ENCODE data around the gene KAT2A. TPM values are rescaled to one million over a fixed set of nuclear protein-coding genes. Genes with fewer than 3 reads are reported as not detected.

KAT2A gene
- total RNA-seq, 1 experiment from 2014 or later, result 41.2 TPM

- Histone ChIP-seq H2AFZ (ENCODE audit: low read depth, low read length, poor library complexity, severe bottlenecking) (no peak overlapping the region), H4K20me1 (ENCODE audit: insufficient read depth) (no peaks in the 10 kb centered on the region), H3K79me2 (ENCODE audit: insufficient read depth, low read length) (peaks cover 54% of the 10 kb centered on the region), H3K9me2 (ENCODE audit: insufficient read depth) (no peaks in the 10 kb centered on the region), H3K4me1 (ENCODE audit: control insufficient read depth in 1 of 2, insufficient read depth in 2 of 2, low read length in 2 of 2) (peaks cover 0 to 1% of the 10 kb centered on the region in 2 experiments; a peak in 2 of 4 replicates), H3K36me3 (ENCODE audit: control insufficient read depth in 1 of 2, insufficient read depth in 2 of 2, low read length in 2 of 2) (peaks cover 29 to 39% of the 10 kb centered on the region in 2 experiments; a peak in 3 of 4 replicates), H3K4me2 (ENCODE audit: low read length) (no peak overlapping the region), H3K9ac (ENCODE audit: low read length) (no peak overlapping the region), H3K27me3 (ENCODE audit: insufficient read depth, low read length) (no peaks in the 10 kb centered on the region), H3K27ac (ENCODE audit: low read depth, low read length) (no peak overlapping the region), H3K4me3 (replicated peaks in 1 of 2; ENCODE audit: low read depth in 1 of 2, low read length in 2 of 2) (no peak overlapping the region), H3K9me3 (ENCODE audit: control insufficient read depth in 1 of 2, insufficient read depth in 1 of 2, low read depth in 1 of 2, low read length in 2 of 2) (no peaks in the 10 kb centered on the region)
- TF ChIP-seq CBX3 (IDR thresholded peaks at IDR 0.05; ENCODE audit: low read depth), result no peak
- TF ChIP-seq POLR2AphosphoS5 (IDR thresholded peaks at IDR 0.05; ENCODE audit: low read depth, low read length), result no peak
- TF ChIP-seq ZFX (IDR thresholded peaks at IDR 0.05), result no peak
- no peak for TF ChIP-seq ZNF274 (IDR thresholded peaks at IDR 0.05; ENCODE audit: low read depth, low read length)
- no peak for TF ChIP-seq JUND (IDR thresholded peaks at IDR 0.05)
- TF ChIP-seq, protein P1, sequence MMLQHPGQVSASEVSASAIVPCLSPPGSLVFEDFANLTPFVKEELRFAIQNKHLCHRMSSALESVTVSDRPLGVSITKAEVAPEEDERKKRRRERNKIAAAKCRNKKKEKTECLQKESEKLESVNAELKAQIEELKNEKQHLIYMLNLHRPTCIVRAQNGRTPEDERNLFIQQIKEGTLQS (IDR thresholded peaks at IDR 0.05), result no peak
- no peak for TF ChIP-seq EZH2 (IDR thresholded peaks at IDR 0.05)
- no peak for TF ChIP-seq EGR1 (IDR thresholded peaks at IDR 0.05; ENCODE audit: low read depth)
- no peak for TF ChIP-seq SIN3A (IDR thresholded peaks at IDR 0.05; ENCODE audit: low read depth)
- TF ChIP-seq, protein P2, sequence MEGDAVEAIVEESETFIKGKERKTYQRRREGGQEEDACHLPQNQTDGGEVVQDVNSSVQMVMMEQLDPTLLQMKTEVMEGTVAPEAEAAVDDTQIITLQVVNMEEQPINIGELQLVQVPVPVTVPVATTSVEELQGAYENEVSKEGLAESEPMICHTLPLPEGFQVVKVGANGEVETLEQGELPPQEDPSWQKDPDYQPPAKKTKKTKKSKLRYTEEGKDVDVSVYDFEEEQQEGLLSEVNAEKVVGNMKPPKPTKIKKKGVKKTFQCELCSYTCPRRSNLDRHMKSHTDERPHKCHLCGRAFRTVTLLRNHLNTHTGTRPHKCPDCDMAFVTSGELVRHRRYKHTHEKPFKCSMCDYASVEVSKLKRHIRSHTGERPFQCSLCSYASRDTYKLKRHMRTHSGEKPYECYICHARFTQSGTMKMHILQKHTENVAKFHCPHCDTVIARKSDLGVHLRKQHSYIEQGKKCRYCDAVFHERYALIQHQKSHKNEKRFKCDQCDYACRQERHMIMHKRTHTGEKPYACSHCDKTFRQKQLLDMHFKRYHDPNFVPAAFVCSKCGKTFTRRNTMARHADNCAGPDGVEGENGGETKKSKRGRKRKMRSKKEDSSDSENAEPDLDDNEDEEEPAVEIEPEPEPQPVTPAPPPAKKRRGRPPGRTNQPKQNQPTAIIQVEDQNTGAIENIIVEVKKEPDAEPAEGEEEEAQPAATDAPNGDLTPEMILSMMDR (IDR thresholded peaks at IDR 0.05 in 2 of 3, conservative IDR thresholded peaks at IDR 0.05 in 1 of 3; ENCODE audit: borderline replicate concordance in 1 of 3, insufficient read depth in 1 of 3, low read depth in 2 of 3, low read length in 2 of 3), result no peak
- TF ChIP-seq FOSL1 (IDR thresholded peaks at IDR 0.05; ENCODE audit: low read depth), result no peak
- no peak for TF ChIP-seq ELF1 (IDR thresholded peaks at IDR 0.05; ENCODE audit: borderline replicate concordance, low read depth)
- ATAC-seq (no peak), DNase-seq (ENCODE audit: low read depth, low spot score) (no peak)
- BruUV-seq (replicated peaks), result no TSS peak
- ChIA-PET RAD21 (ENCODE audit: low non-redundant PET in 1 of 2, low total read pairs in 2 of 2, uncharacterized antibody in 2 of 2, unreplicated experiment in 2 of 2) (no interaction called here), CTCF (no interaction called here), POLR2A (no interaction called here)
- intact Hi-C loops (cut with micrococcal nuclease), result no loop called here
These were observed 9.3 kb upstream of the KAT2A start for GRCh38 chr17:42130310-42130936.
